ENCODE data around the gene ZNF490. TPM values are rescaled to one million over a fixed set of nuclear protein-coding genes. Genes with fewer than 3 reads are reported as not detected.
A peak's percentile ranks its signal among the peaks of the same experiment; 100 is the strongest.

ZNF490 gene
- total and polyA plus RNA-seq, 2 donors from 2014 or later = 1.0 to 14.3 TPM

- Histone ChIP-seq H3K9ac (ENCODE audit: low read length in 3 of 3) (no peak overlapping the region), H3K27ac (ENCODE audit: low read depth in 2 of 2, low read length in 2 of 2) (no peak overlapping the region), H3K4me1 (ENCODE audit: control insufficient read depth in 2 of 3, insufficient read depth in 2 of 3, low read depth in 1 of 3, low read length in 3 of 3) (no peaks in the 10 kb centered on the region), H3K27me3 (ENCODE audit: control insufficient read depth, insufficient read depth, low read length) (no peaks in the 10 kb centered on the region), H3K9me3 (ENCODE audit: control insufficient read depth in 2 of 3, insufficient read depth in 1 of 3, low read length in 3 of 3) (no peaks in the 10 kb centered on the region), H3K36me3 (ENCODE audit: control insufficient read depth in 2 of 3, insufficient read depth in 3 of 3, low read length in 3 of 3) (peaks cover 2 to 10% (median 6%) of the 10 kb centered on the region in 3 donors), H3K4me3 (ENCODE audit: low read length in 3 of 3) (no peak overlapping the region)
- no peak for TF ChIP-seq CTCF (IDR thresholded peaks at IDR 0.05; ENCODE audit: borderline replicate concordance, extremely low read depth, insufficient read depth)
- intact Hi-C loops (cut with DNase I) = no loop called here
- no peak for DNase-seq
- no peak for FAIRE-seq
These were observed 44.9 kb upstream of the ZNF490 start for GRCh38 chr19:12655546-12655945.

- no peaks in the 10 kb centered on the region for H3K9me3 ChIP-seq (ENCODE audit: control insufficient read depth in 2 of 3, insufficient read depth in 1 of 3, low read length in 3 of 3)
- no peaks in the 10 kb centered on the region for H3K27me3 ChIP-seq (ENCODE audit: control insufficient read depth, insufficient read depth, low read length)
- DNase-seq = peak in 1 of 5 donors; percentile 7
- intact Hi-C loops (cut with DNase I) = no loop called here
- no peak overlapping the region for H3K9ac ChIP-seq (ENCODE audit: low read length in 3 of 3)
- H3K27ac ChIP-seq (ENCODE audit: low read depth in 2 of 2, low read length in 2 of 2) = no peak overlapping the region
- no peak overlapping the region for H3K4me3 ChIP-seq (ENCODE audit: low read length in 3 of 3)
- TF ChIP-seq CTCF (IDR thresholded peaks at IDR 0.05; ENCODE audit: borderline replicate concordance, extremely low read depth, insufficient read depth) = no peak
- peaks cover 0 to 10% (median 6%) of the 10 kb centered on the region in 3 donors for H3K36me3 ChIP-seq (ENCODE audit: control insufficient read depth in 2 of 3, insufficient read depth in 3 of 3, low read length in 3 of 3)
- H3K4me1 ChIP-seq (ENCODE audit: control insufficient read depth in 2 of 3, insufficient read depth in 2 of 3, low read depth in 1 of 3, low read length in 3 of 3) = peaks cover 0 to 4% (median 0%) of the 10 kb centered on the region in 3 donors
- FAIRE-seq = no peak
These were observed 41.6 kb upstream of the ZNF490 start for GRCh38 chr19:12652219-12652618.

GRCh38 chr19:12649941-12650340, 39.3 kb upstream of the ZNF490 start:
- intact Hi-C loops (cut with DNase I) = no loop called here
- Histone ChIP-seq H3K4me1 (ENCODE audit: control insufficient read depth in 2 of 3, insufficient read depth in 2 of 3, low read depth in 1 of 3, low read length in 3 of 3) (peaks cover 0 to 4% (median 0%) of the 10 kb centered on the region in 3 donors), H3K27me3 (ENCODE audit: control insufficient read depth, insufficient read depth, low read length) (no peaks in the 10 kb centered on the region), H3K9me3 (ENCODE audit: control insufficient read depth in 2 of 3, insufficient read depth in 1 of 3, low read length in 3 of 3) (no peaks in the 10 kb centered on the region), H3K4me3 (ENCODE audit: low read length in 3 of 3) (no peak overlapping the region), H3K9ac (ENCODE audit: low read length in 3 of 3) (no peak overlapping the region), H3K27ac (ENCODE audit: low read depth in 2 of 2, low read length in 2 of 2) (no peak overlapping the region), H3K36me3 (ENCODE audit: control insufficient read depth in 2 of 3, insufficient read depth in 3 of 3, low read length in 3 of 3) (peaks cover 0 to under 1% (median 0%) of the 10 kb centered on the region in 3 donors)
- TF ChIP-seq CTCF (IDR thresholded peaks at IDR 0.05; ENCODE audit: borderline replicate concordance, extremely low read depth, insufficient read depth) = no peak
- DNase-seq (peak in 1 of 5 donors; percentile 54), FAIRE-seq (no peak)

GRCh38 chr19:12648088-12648487, 37.5 kb upstream of the ZNF490 start:
- peak overlapping the region in 1 of 3 donors; percentile 19 for H3K9ac ChIP-seq (ENCODE audit: low read length in 3 of 3)
- DNase-seq (peak in 3 of 5 donors; percentile 28 to 72 (median 71)), FAIRE-seq (no peak)

More at GRCh38 chr19:12648088-12648487, 37.5 kb upstream of the ZNF490 start:
- peaks cover 0 to 4% (median 0%) of the 10 kb centered on the region in 3 donors for H3K4me1 ChIP-seq (ENCODE audit: control insufficient read depth in 2 of 3, insufficient read depth in 2 of 3, low read depth in 1 of 3, low read length in 3 of 3)
- H3K36me3 ChIP-seq (ENCODE audit: control insufficient read depth in 2 of 3, insufficient read depth in 3 of 3, low read length in 3 of 3) = no peaks in the 10 kb centered on the region
- peak; percentile 19 for TF ChIP-seq CTCF (IDR thresholded peaks at IDR 0.05; ENCODE audit: borderline replicate concordance, extremely low read depth, insufficient read depth)
- no peak overlapping the region for H3K27ac ChIP-seq (ENCODE audit: low read depth in 2 of 2, low read length in 2 of 2)
- H3K27me3 ChIP-seq (ENCODE audit: control insufficient read depth, insufficient read depth, low read length) = no peaks in the 10 kb centered on the region
- peak overlapping the region in 1 of 3 donors; percentile 47 for H3K4me3 ChIP-seq (ENCODE audit: low read length in 3 of 3)
- H3K9me3 ChIP-seq (ENCODE audit: control insufficient read depth in 2 of 3, insufficient read depth in 1 of 3, low read length in 3 of 3) = no peaks in the 10 kb centered on the region
- intact Hi-C loops (cut with DNase I) = no loop called here

All from kidney (tissue), 14 donors.